ENCODE measurements around the gene NPAS3. TPM values are rescaled to one million over a fixed set of nuclear protein-coding genes. Genes with fewer than 3 reads are reported as not detected.

The NPAS3 gene
- total RNA-seq, 1 experiment from 2014 or later = 0.36 TPM

- ChIA-PET CTCF (no interaction called here), POLR2A (ENCODE audit: unreplicated experiment) (no interaction called here)
- H3K27me3 ChIP-seq (ENCODE audit: low read length) = no peaks in the 10 kb centered on the region
- H3K27ac ChIP-seq (ENCODE audit: low read length) = no peak overlapping the region
- H3K79me2 ChIP-seq (ENCODE audit: low read length) = no peaks in the 10 kb centered on the region
- H3K4me2 ChIP-seq (ENCODE audit: low read length) = peak overlapping the region; percentile 26
- DNase-seq (peak; percentile 21), ATAC-seq (no peak)
- intact Hi-C loops (cut with micrococcal nuclease) = loop anchor here (5.0 kb wide), 1 partner anchor 80 kb away; no protein-coding TSS in a partner anchor
- no peak overlapping the region for H3K4me3 ChIP-seq (ENCODE audit: low read length)
- no TSS peak for BruUV-seq (replicated peaks)
- H3K9me2 ChIP-seq (replicated peaks; ENCODE audit: low read length) = no peaks in the 10 kb centered on the region
- peaks cover 57% of the 10 kb centered on the region for H3K4me1 ChIP-seq (ENCODE audit: insufficient read depth, low read length)
- no peak for TF ChIP-seq EZH2phosphoT487 (IDR thresholded peaks at IDR 0.05; ENCODE audit: borderline replicate concordance, low read length)
- TF ChIP-seq CTCF (conservative IDR thresholded peaks at IDR 0.05; ENCODE audit: low read depth, low read length) = no peak
- no peak for TF ChIP-seq EZH2 (IDR thresholded peaks at IDR 0.05; ENCODE audit: low read length, unreplicated experiment)
- no peaks in the 10 kb centered on the region for H3K9me3 ChIP-seq (ENCODE audit: low read length)
- no peaks in the 10 kb centered on the region for H3F3A ChIP-seq (ENCODE audit: low read length, unreplicated experiment)
- no peaks in the 10 kb centered on the region for H3K36me3 ChIP-seq (ENCODE audit: low read depth, low read length)
- peak overlapping the region; percentile 8; the same call in 1 of the 2 replicates for H2AFZ ChIP-seq (ENCODE audit: low read length)
- H4K20me1 ChIP-seq (ENCODE audit: low read length) = no peaks in the 10 kb centered on the region
- H3K9ac ChIP-seq (ENCODE audit: low read length) = no peak overlapping the region
Measured at GRCh38 chr14:33567023-33567728, 628.5 kb downstream of the NPAS3 start.

- H3K27ac ChIP-seq (ENCODE audit: low read length) = no peak overlapping the region
- H3K9ac ChIP-seq (ENCODE audit: low read length) = no peak overlapping the region
- H3K27me3 ChIP-seq (ENCODE audit: low read length) = no peaks in the 10 kb centered on the region
- ChIA-PET POLR2A (ENCODE audit: unreplicated experiment) (no interaction called here), CTCF (no interaction called here)
- H3K4me1 ChIP-seq (ENCODE audit: insufficient read depth, low read length) = peaks cover 57% of the 10 kb centered on the region
- DNase-seq (peak; percentile 28), ATAC-seq (no peak)
- BruUV-seq (replicated peaks) = no TSS peak
- no peaks in the 10 kb centered on the region for H3K9me2 ChIP-seq (replicated peaks; ENCODE audit: low read length)
- H3K4me3 ChIP-seq (ENCODE audit: low read length) = no peak overlapping the region
- H4K20me1 ChIP-seq (ENCODE audit: low read length) = no peaks in the 10 kb centered on the region
- TF ChIP-seq EZH2 (IDR thresholded peaks at IDR 0.05; ENCODE audit: low read length, unreplicated experiment) (no peak), CTCF (conservative IDR thresholded peaks at IDR 0.05; ENCODE audit: low read depth, low read length) (no peak), EZH2phosphoT487 (IDR thresholded peaks at IDR 0.05; ENCODE audit: borderline replicate concordance, low read length) (no peak)
- peak overlapping the region; percentile 26 for H3K4me2 ChIP-seq (ENCODE audit: low read length)
- intact Hi-C loops (cut with micrococcal nuclease) = loop anchor here (5.0 kb wide), 1 partner anchor 80 kb away; no protein-coding TSS in a partner anchor
- H2AFZ ChIP-seq (ENCODE audit: low read length) = peak overlapping the region; percentile 8; the same call in 1 of the 2 replicates
- no peaks in the 10 kb centered on the region for H3F3A ChIP-seq (ENCODE audit: low read length, unreplicated experiment)
- no peaks in the 10 kb centered on the region for H3K36me3 ChIP-seq (ENCODE audit: low read depth, low read length)
- no peaks in the 10 kb centered on the region for H3K9me3 ChIP-seq (ENCODE audit: low read length)
- no peaks in the 10 kb centered on the region for H3K79me2 ChIP-seq (ENCODE audit: low read length)
Measured at GRCh38 chr14:33567731-33568130, 629.1 kb downstream of the NPAS3 start.

Measured in PC-3 (cell line).